K562 (cell line): Measurements from ENCODE around the gene OGT. TPM values are rescaled to one million over a fixed set of nuclear protein-coding genes. Genes with fewer than 3 reads are reported as not detected.
A peak's percentile ranks its signal among the peaks of the same experiment; 100 is the strongest.
"Not testable (repeated sequence)": the region's sequence is repeated elsewhere in the genome, so short reads cannot be mapped to it uniquely, and the experiment has no call there.

Source experiments
- ATAC-seq: fragments of 200-7000 bp; cut with Tn5 transposase; 3 replicates; pipeline ENCODE4 v1.9.1; 2020; ENCODE audit warnings: moderate library complexity
- BruUV-seq: library from RNA; stranded (reverse); fragments of 400-500 nt; replicated peaks from 2 replicates; lab custom pipeline; 2021; lab: Mats Ljungman, UMichigan
- CTCF ChIA-PET: fragments of 300-600 bp; formaldehyde crosslinking; extraction: SDS; loops from one replicate; lab custom pipeline; 2021; ENCODE audit warnings: low intra/inter-chr PET ratio; lab: Yijun Ruan, JAX
- POLR2A ChIA-PET: fragments of 300-600, 350-650 bp; sonication (Branson Sonifier 250); formaldehyde crosslinking; extraction: SDS; loops from one replicate; lab custom pipeline; 2021; ENCODE audit warnings: antibody characterized with exemption, inconsistent platforms; lab: Yijun Ruan, JAX
- DNase-seq, 4 experiments: peaks; one replicate each; pipeline versions ENCODE4 v3.0.0 to v3.0.0-alpha.2; 2011 to 2018; ENCODE audit warnings: low spot score in 3 of 4, mixed read lengths in 3 of 4; ENCODE audit errors: extremely low read depth in 1 of 4
- FAIRE-seq: peaks from 2 replicates; lab custom pipeline; 2011; peaks lifted over from hg19 to GRCh38; lab: Jason Lieb, UNC
- H2AFZ ChIP-seq: 2 replicates; pipeline ENCODE4 v1.6.0; 2011; ENCODE audit warnings: low read depth, low read length, control low read depth, inconsistent platforms
- H3K27ac ChIP-seq: fragments of 200-600 bp; 3 replicates; pipeline ENCODE4 v1.8.0; 2011; ENCODE audit warnings: low read depth, mild to moderate bottlenecking, control low read depth, inconsistent platforms, low read length, moderate library complexity, mixed read lengths; ENCODE audit errors: extremely low read depth
- H3K27me3 ChIP-seq, 2 experiments: fragments of 300-600 bp in 1 of 2; 2 replicates in 1 of 2; 3 replicates in 1 of 2; pipeline versions ENCODE4 v1.6.0 to v1.8.0; 2011; ENCODE audit warnings: inconsistent platforms in 2 of 2, low read length in 2 of 2, mild to moderate bottlenecking in 1 of 2, mixed read lengths in 1 of 2, moderate library complexity in 1 of 2; ENCODE audit not compliant: control insufficient read depth in 2 of 2, insufficient read depth in 2 of 2
- H3K36me3 ChIP-seq: fragments of 300-600 bp; 3 replicates; pipeline ENCODE4 v1.8.0; 2011; ENCODE audit warnings: mild to moderate bottlenecking, low read length, inconsistent platforms; ENCODE audit not compliant: control insufficient read depth, insufficient read depth
- H3K4me1 ChIP-seq, 2 experiments: fragments of 200-600 bp in 1 of 2; replicated peaks in 1 of 2; 2 replicates in 1 of 2; 3 replicates in 1 of 2; pipeline versions ENCODE4 v1.5.1 to v1.8.0; 2011; ENCODE audit warnings: inconsistent platforms in 2 of 2, low read length in 2 of 2, mild to moderate bottlenecking in 1 of 2, mixed read lengths in 1 of 2, moderate library complexity in 1 of 2; ENCODE audit not compliant: control insufficient read depth in 2 of 2, insufficient read depth in 2 of 2
- H3K4me2 ChIP-seq: 2 replicates; pipeline ENCODE4 v1.6.1; 2011; ENCODE audit warnings: low read length, control low read depth, inconsistent platforms, mixed read lengths; ENCODE audit not compliant: insufficient read depth
- H3K4me3 ChIP-seq: fragments of 200-600 bp; sonication (generic), shearing (Covaris generic); 2 replicates; pipeline ENCODE4 v1.5.1; 2016; ENCODE audit warnings: control low read depth, inconsistent platforms
- H3K79me2 ChIP-seq: fragments of 200-600 bp; 3 replicates; pipeline ENCODE4 v1.8.0; 2011; ENCODE audit warnings: low read length, inconsistent platforms; ENCODE audit not compliant: control insufficient read depth, insufficient read depth
- H3K9ac ChIP-seq, 2 experiments: 2 replicates each; pipeline versions ENCODE4 v1.6.0 to v1.6.1; 2011; ENCODE audit warnings: low read depth in 2 of 2, low read length in 2 of 2, control low read depth in 1 of 2, inconsistent platforms in 1 of 2, mild to moderate bottlenecking in 1 of 2, mixed read lengths in 1 of 2; ENCODE audit not compliant: insufficient read depth in 1 of 2
- H3K9me1 ChIP-seq: one replicate; pipeline ENCODE4 v1.6.0; 2011; ENCODE audit warnings: inconsistent platforms, mild to moderate bottlenecking, low read length, moderate library complexity; ENCODE audit not compliant: control insufficient read depth, insufficient read depth
- H3K9me3 ChIP-seq: replicated peaks from 2 replicates; pipeline ENCODE4 v1.5.1; 2011; ENCODE audit warnings: low read depth, low read length, inconsistent platforms; ENCODE audit not compliant: control insufficient read depth, insufficient read depth
- H4K20me1 ChIP-seq: replicated peaks from 2 replicates; pipeline ENCODE4 v1.6.1; 2011; ENCODE audit warnings: low read length, inconsistent platforms, mixed read lengths; ENCODE audit not compliant: control insufficient read depth, insufficient read depth
- CBFA2T3 ChIP-seq: fragments of 450-650 bp; IDR thresholded peaks from 2 replicates; pipeline ENCODE4 v1.6.1; 2017
- TRIM24 ChIP-seq, 2 experiments: fragments of 450-650 bp; IDR thresholded peaks; 2 replicates each; pipeline ENCODE4 v1.6.1; 2016
- WGBS: fragments of 100-300 bp; shearing (Covaris generic); methylation state at CpG from one replicate; pipeline ENCODE4 v1.1.6; 2016; ENCODE audit warnings: low coverage, mixed read lengths; ENCODE audit not compliant: insufficient coverage; ENCODE audit errors: missing lambda C conversion rate; 5-methylcytosine and 5-hydroxymethylcytosine counted together
- in situ Hi-C: fragments of 300-500 bp; cut with MboI; formaldehyde crosslinking; loops from 4 replicates; pipeline ENCODE4 v1.15.0; 2018; ENCODE audit warnings: inconsistent platforms, mixed read lengths
- intact Hi-C: fragments of 100-400 bp; cut with micrococcal nuclease; formaldehyde crosslinking; loops from 2 replicates; pipeline ENCODE4 v1.14.2; 2022
- polyA plus RNA-seq, 8 experiments: library from polyadenylated mRNA; depleted of rRNA in 4 of 8; stranded (reverse) in 5 of 8; unstranded in 3 of 8; fragments of >200 nt; fragmentation: Nextera tagmentation in 2 of 8; fragmentation: Illumina TruSeq in 1 of 8; extraction: Ambion mirVana in 2 of 8; extraction: Trizol in 1 of 8; gene quantifications; 2 replicates each; pipeline versions ENCODE4 v1.2.1 to v1.2.3, GENCODE V29; 2011 to 2014; ENCODE audit warnings: inconsistent platforms in 1 of 8, missing spikeins in 1 of 8
- total RNA-seq, 7 experiments: library from RNA; depleted of rRNA in 6 of 7; stranded (reverse); fragments of >200 nt in 6 of 7; fragmentation: Illumina TruSeq in 2 of 7; extraction: Trizol in 2 of 7; gene quantifications; 2 replicates each; pipeline versions ENCODE4 v1.2.1 to v1.2.3, GENCODE V29; 2011 to 2021; ENCODE audit warnings: low replicate concordance in 1 of 7
- TF ChIP-seq, protein P1 (sequence below), 2 experiments: fragments of 150-350 bp in 1 of 2; IDR thresholded peaks; 2 replicates each; pipeline ENCODE4 v1.6.1; 2012 to 2016; ENCODE audit warnings: low read depth in 2 of 2, low read length in 2 of 2, mild to moderate bottlenecking in 1 of 2, moderate library complexity in 1 of 2

The OGT gene
- total and polyA plus RNA-seq, 9 of the 15 experiments (the other 6 are each of a cell fraction or from before 2014, with no cell fraction given): 38.9 to 347 (median 117) TPM

DNA sequence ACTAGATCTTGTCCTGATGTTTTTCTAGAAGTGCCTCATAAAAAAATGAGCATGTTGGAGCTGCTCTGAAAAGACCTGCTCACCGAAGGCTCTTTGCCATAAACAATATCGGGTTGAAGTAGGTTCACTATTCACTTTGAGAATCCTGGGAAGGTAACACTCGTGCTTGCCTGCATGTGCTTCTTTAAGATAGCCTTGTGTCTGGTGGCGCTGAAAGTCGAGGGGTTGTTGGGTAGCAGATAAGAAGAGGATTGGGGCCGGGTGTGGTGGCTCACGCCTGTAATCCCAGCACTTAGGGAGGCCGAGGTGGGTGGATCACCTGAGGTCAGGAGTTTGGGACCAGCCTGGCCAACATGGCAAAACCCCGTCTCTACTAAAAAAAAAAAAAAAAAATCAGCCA is 78.8 kb downstream of the OGT start:
- H3K4me1 ChIP-seq, H3K4me2 ChIP-seq, H3K36me3 ChIP-seq, CTCF ChIA-PET, BruUV-seq, POLR2A ChIA-PET, FAIRE-seq, H3K9ac ChIP-seq, in situ Hi-C loops, H3K4me3 ChIP-seq, H4K20me1 ChIP-seq, H2AFZ ChIP-seq, H3K27me3 ChIP-seq, H3K79me2 ChIP-seq, H3K9me3 ChIP-seq, H3K27ac ChIP-seq, H3K9me1 ChIP-seq, intact Hi-C loops, ATAC-seq: not testable (repeated sequence)
- DNase-seq: peak in 1 of 4 experiments; percentile 15
- 44% methylated on average over 5 of the region's 9 CpGs for WGBS
- TF ChIP-seq TRIM24 (IDR thresholded peaks at IDR 0.05) (0 out of 4 replicates have a peak, but pooled peaks of 1 of the 2 experiments have one; percentile 31), CBFA2T3 (peak; percentile 60)

DNA sequence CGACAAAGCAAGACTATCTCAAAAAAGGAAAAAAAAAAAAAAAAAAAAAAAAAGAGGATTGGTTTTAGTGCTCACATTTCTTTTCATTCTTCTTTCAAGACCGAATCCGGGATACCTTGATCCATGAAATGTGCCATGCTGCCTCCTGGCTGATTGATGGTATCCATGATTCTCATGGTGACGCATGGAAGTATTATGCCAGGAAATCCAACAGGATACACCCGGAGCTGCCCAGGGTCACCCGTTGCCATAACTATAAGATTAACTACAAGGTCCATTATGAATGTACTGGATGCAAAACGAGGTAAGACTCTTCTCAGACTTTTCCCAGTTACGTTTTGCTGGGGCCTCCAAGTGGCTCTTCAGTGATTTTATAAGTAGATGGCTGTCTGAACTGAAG is 79.4 kb downstream of the OGT start:
- ATAC-seq (no peak), FAIRE-seq (no peak), DNase-seq (no peak)
- Histone ChIP-seq H3K9ac (no peak overlapping the region), H3K27ac (no peak overlapping the region), H2AFZ (no peak overlapping the region), H3K9me3 (no peaks in the 10 kb centered on the region), H3K4me2 (no peak overlapping the region), H3K36me3 (peaks cover 10% of the 10 kb centered on the region; the same call in 1 of the 3 replicates), H3K79me2 (no peaks in the 10 kb centered on the region), H4K20me1 (no peaks in the 10 kb centered on the region), H3K27me3 (peaks cover 0 to 4% of the 10 kb centered on the region in 2 experiments; a peak in 3 of 5 replicates), H3K9me1 (no peaks in the 10 kb centered on the region), H3K4me1 (peaks cover 0 to 14% of the 10 kb centered on the region in 2 experiments; a peak in 3 of 5 replicates), H3K4me3 (no peak overlapping the region)
- ChIA-PET POLR2A (no interaction called here), CTCF (no interaction called here)
- no TSS peak for BruUV-seq
- intact Hi-C loops: no loop called here
- TF ChIP-seq, protein P1, sequence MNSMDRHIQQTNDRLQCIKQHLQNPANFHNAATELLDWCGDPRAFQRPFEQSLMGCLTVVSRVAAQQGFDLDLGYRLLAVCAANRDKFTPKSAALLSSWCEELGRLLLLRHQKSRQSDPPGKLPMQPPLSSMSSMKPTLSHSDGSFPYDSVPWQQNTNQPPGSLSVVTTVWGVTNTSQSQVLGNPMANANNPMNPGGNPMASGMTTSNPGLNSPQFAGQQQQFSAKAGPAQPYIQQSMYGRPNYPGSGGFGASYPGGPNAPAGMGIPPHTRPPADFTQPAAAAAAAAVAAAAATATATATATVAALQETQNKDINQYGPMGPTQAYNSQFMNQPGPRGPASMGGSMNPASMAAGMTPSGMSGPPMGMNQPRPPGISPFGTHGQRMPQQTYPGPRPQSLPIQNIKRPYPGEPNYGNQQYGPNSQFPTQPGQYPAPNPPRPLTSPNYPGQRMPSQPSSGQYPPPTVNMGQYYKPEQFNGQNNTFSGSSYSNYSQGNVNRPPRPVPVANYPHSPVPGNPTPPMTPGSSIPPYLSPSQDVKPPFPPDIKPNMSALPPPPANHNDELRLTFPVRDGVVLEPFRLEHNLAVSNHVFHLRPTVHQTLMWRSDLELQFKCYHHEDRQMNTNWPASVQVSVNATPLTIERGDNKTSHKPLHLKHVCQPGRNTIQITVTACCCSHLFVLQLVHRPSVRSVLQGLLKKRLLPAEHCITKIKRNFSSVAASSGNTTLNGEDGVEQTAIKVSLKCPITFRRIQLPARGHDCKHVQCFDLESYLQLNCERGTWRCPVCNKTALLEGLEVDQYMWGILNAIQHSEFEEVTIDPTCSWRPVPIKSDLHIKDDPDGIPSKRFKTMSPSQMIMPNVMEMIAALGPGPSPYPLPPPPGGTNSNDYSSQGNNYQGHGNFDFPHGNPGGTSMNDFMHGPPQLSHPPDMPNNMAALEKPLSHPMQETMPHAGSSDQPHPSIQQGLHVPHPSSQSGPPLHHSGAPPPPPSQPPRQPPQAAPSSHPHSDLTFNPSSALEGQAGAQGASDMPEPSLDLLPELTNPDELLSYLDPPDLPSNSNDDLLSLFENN (IDR thresholded peaks at IDR 0.05; ENCODE audit: low read depth in 2 of 2, low read length in 2 of 2): no peak
- WGBS: 62% methylated on average over 8 of the region's 8 CpGs
- in situ Hi-C loops: no loop called here
